ENCODE data around the gene WNT3A.

WNT3A gene

GRCh38 chr1:228073061-228073856, 66.5 kb downstream of the WNT3A start:
- DNase-seq, result no peak

GRCh38 chr1:228073857-228074545, 67.2 kb downstream of the WNT3A start:
- DNase-seq, result no peak

- no peak for DNase-seq
Observed at GRCh38 chr1:228074954-228075730, 68.3 kb downstream of the WNT3A start.

- DNase-seq, result no peak
Observed at GRCh38 chr1:228075801-228076271, 69.0 kb downstream of the WNT3A start.

- no peak for DNase-seq
Observed at GRCh38 chr1:228076796-228077430, 70.1 kb downstream of the WNT3A start.

GRCh38 chr1:228077565-228078330, 71.0 kb downstream of the WNT3A start:
- no peak for DNase-seq

GRCh38 chr1:228079013-228079412, 72.2 kb downstream of the WNT3A start:
- no peak for DNase-seq

GRCh38 chr1:228079601-228080263, 72.9 kb downstream of the WNT3A start:
- DNase-seq, result no peak

- no peak for DNase-seq
Observed at GRCh38 chr1:228081144-228081543, 74.3 kb downstream of the WNT3A start.

GRCh38 chr1:228081578-228082213, 74.9 kb downstream of the WNT3A start:
- DNase-seq, result peak in 1 of 2 donors; percentile 33

GRCh38 chr1:228082214-228082917, 75.6 kb downstream of the WNT3A start, which contains the start of gene ARF1:
ARF1 (plus strand) TSS chr1:228082708; CDS start chr1:228097115, 14,407 bp downstream.
- DNase-seq, result peak; percentile 93 to 94

- no peak for DNase-seq
Observed at GRCh38 chr1:228082918-228083870, 76.4 kb downstream of the WNT3A start.

- no peak for DNase-seq
Observed at GRCh38 chr1:228083871-228084278, 77.1 kb downstream of the WNT3A start.

GRCh38 chr1:228084325-228084724, 77.5 kb downstream of the WNT3A start:
- DNase-seq, result no peak

- DNase-seq, result no peak
Observed at GRCh38 chr1:228084797-228085196, 78.0 kb downstream of the WNT3A start.

- DNase-seq, result no peak
Observed at GRCh38 chr1:228085287-228085951, 78.6 kb downstream of the WNT3A start.

GRCh38 chr1:228087771-228088251, 81.0 kb downstream of the WNT3A start:
- DNase-seq, result peak in 1 of 2 donors; percentile 48

All from CD4-positive, alpha-beta T cell treated with Interleukin-1 beta for 1 hour (primary cell).